Esophagus (tissue), 2 donors: ENCODE data around the gene JARID2. TPM values are rescaled to one million over a fixed set of nuclear protein-coding genes. Genes with fewer than 3 reads are reported as not detected.

Experiments
- H3K27ac ChIP-seq, 2 donors: one replicate each; pipeline ENCODE4 v1.5.1; 2013; ENCODE audit warnings: low read depth in 2 of 2, mild to moderate bottlenecking in 2 of 2, inconsistent platforms in 1 of 2, low read length in 1 of 2, moderate library complexity in 1 of 2
- H3K27me3 ChIP-seq, 2 donors: one replicate each; pipeline ENCODE4 v1.6.1; 2013; ENCODE audit warnings: low read length in 2 of 2, control low read depth in 1 of 2, mild to moderate bottlenecking in 1 of 2; ENCODE audit not compliant: insufficient read depth in 2 of 2, control insufficient read depth in 1 of 2
- H3K36me3 ChIP-seq, 2 donors: one replicate each; pipeline ENCODE4 v1.6.1; 2013; ENCODE audit warnings: low read length in 1 of 2; ENCODE audit not compliant: control insufficient read depth in 2 of 2, insufficient read depth in 2 of 2
- H3K4me1 ChIP-seq, 2 donors: one replicate each; pipeline ENCODE4 v1.6.1; 2013; ENCODE audit warnings: low read length in 1 of 2; ENCODE audit not compliant: control insufficient read depth in 2 of 2, insufficient read depth in 2 of 2
- H3K4me3 ChIP-seq, 2 donors: one replicate each; pipeline ENCODE4 v1.5.1; 2013; ENCODE audit warnings: low read length in 2 of 2, mild to moderate bottlenecking in 2 of 2, low read depth in 1 of 2, moderate library complexity in 1 of 2
- H3K9me3 ChIP-seq, 2 donors: one replicate each; pipeline ENCODE4 v1.6.1; 2013; ENCODE audit warnings: mild to moderate bottlenecking in 2 of 2, low read depth in 1 of 2, low read length in 1 of 2, moderate library complexity in 1 of 2; ENCODE audit not compliant: control insufficient read depth in 2 of 2, insufficient read depth in 1 of 2
- WGBS, 2 donors: extraction: QIAGEN DNeasy Blood & Tissue Kit; methylation state at CpG; one replicate each; pipeline ENCODE4 v1.1.7; 2013; 5-methylcytosine and 5-hydroxymethylcytosine counted together
- polyA plus RNA-seq, 2 donors: library from polyadenylated mRNA; stranded (reverse); fragments of 200-250 nt; gene quantifications; one replicate each; pipeline ENCODE4 v1.2.3, GENCODE V29; 2013
- donor health status: healthy with polysubstance abuse.
- donor health status: Bipolar disorder and iron deficiency.

Gene JARID2
- polyA plus RNA-seq, 2 donors: 7.9 to 8.3 TPM

GRCh38 chr6:15263780-15264374 is 18.0 kb downstream of the JARID2 start:
- whole genome bisulfite sequencing, 2 donors: 91 to 93% methylated on average over 13 of the region's 13 CpGs
- Histone ChIP-seq H3K9me3 (no peaks in the 10 kb centered on the region), H3K36me3 (no peaks in the 10 kb centered on the region), H3K4me1 (peaks cover 6 to 9% of the 10 kb centered on the region in 2 donors), H3K27ac (no peak overlapping the region), H3K27me3 (no peaks in the 10 kb centered on the region), H3K4me3 (no peak overlapping the region)

DNA sequence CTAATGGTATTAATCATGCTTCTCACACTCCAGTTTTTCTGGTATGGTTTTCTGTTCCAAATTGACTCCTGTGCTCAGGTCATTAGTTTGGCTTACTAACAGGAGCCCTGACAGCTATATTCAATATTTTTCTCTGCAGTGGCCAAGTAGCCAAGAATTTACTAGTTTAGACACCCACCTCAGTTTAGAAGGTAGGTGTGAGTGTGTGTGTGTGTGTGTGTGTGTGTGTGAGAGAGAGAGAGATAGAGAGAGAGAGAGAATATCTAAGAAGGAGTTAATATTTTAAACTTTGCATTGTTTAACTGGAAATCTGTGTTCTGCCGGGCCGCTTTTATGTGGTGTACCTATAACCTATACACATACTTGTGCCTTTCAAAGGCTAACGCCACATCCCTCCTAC is 18.5 kb downstream of the JARID2 start:
- Histone ChIP-seq H3K27me3 (no peaks in the 10 kb centered on the region), H3K4me1 (peaks cover 6 to 9% of the 10 kb centered on the region in 2 donors), H3K36me3 (no peaks in the 10 kb centered on the region), H3K4me3 (no peak overlapping the region), H3K9me3 (no peaks in the 10 kb centered on the region), H3K27ac (no peak overlapping the region)
- WGBS, 2 donors: 71 to 77% methylated on average over 3 of the region's 3 CpGs

DNA sequence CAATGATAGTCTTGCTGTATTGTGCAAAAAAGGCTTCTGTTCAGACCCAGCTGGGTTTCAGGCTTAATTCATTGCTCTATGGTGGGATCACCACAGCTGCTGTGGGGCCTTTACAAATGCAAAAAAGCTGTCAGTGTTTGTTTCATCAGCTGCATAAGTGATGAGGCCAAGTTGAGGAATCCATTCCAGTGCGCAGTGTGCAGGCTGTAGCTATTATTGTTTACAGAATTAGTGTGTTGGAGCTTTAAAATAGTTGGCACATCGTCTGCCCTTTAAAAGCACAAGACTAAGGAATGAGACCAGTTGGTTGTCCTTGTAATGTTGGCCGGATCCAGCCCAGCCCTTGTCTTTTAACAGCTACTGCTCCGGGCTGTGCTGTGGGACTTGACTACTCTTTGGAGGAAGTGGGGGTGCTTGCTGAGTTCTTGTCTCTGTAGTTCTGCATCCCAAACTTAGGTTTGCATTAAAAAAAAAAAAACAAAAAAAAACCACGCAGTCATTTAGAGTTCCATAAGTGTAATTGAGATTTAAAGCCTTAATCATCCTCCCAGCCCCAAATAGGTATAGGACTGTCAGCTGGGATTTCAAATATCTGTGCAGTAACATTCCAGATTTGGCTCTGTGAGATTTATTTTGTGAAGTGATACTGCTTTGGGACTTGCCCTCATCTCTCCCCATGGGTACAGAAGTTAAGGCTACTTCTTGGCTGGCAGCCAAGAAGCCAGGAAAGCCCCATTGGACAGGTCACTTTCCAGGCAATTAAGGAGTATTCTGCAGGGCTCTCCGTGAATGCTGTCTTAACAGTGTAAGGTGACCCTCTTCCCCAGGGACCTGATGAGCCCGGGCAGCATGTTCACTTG is 19.3 kb downstream of the JARID2 start:
- Histone ChIP-seq H3K4me3 (no peak overlapping the region), H3K27ac (peak overlapping the region in 1 of 2 donors; percentile 48), H3K36me3 (no peaks in the 10 kb centered on the region), H3K27me3 (no peaks in the 10 kb centered on the region), H3K9me3 (no peaks in the 10 kb centered on the region), H3K4me1 (peaks cover 6 to 11% of the 10 kb centered on the region in 2 donors)
- 46 to 53% methylated on average over 7 of the region's 7 CpGs for WGBS, 2 donors

- Histone ChIP-seq H3K27me3 (no peaks in the 10 kb centered on the region), H3K9me3 (no peaks in the 10 kb centered on the region), H3K4me1 (peaks cover 6 to 11% of the 10 kb centered on the region in 2 donors), H3K4me3 (no peak overlapping the region), H3K27ac (peak overlapping the region in 1 of 2 donors; percentile 48), H3K36me3 (no peaks in the 10 kb centered on the region)
- 49 to 56% methylated on average over 5 of the region's 5 CpGs for WGBS, 2 donors
These were observed 19.9 kb downstream of the JARID2 start for GRCh38 chr6:15265787-15266186.

DNA sequence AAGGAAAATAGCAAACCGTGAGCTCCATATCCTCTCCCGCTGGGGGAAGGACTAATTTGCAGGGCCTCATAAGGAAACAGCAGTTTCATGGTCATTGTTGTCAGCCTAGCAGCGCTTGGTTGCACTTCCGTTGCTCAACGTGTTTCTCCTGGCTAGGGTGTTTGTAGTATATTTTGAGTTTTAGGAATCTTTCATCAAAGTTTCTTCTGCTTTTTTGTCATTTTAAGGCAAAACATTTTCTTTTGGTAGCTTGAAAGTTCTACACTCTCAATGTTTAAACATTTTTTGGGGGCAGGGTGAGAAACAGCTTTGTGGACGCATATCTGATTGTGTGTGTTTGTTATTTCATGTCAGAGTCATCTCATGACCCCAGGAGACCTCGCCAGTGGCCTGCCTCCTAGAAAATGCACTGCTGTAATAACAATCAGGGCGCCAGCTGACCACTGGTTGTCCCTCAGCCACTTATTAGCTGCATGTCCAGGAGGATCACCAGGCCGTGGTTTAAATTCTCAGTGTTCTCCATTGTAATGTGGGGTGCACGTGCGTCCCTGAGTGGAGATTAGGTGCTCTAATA is 20.6 kb downstream of the JARID2 start:
- Histone ChIP-seq H3K27ac (no peak overlapping the region), H3K4me3 (no peak overlapping the region), H3K4me1 (peaks cover 6 to 11% of the 10 kb centered on the region in 2 donors), H3K9me3 (no peaks in the 10 kb centered on the region), H3K27me3 (no peaks in the 10 kb centered on the region), H3K36me3 (no peaks in the 10 kb centered on the region)
- WGBS, 2 donors: 68 to 76% methylated on average over 11 of the region's 11 CpGs

DNA sequence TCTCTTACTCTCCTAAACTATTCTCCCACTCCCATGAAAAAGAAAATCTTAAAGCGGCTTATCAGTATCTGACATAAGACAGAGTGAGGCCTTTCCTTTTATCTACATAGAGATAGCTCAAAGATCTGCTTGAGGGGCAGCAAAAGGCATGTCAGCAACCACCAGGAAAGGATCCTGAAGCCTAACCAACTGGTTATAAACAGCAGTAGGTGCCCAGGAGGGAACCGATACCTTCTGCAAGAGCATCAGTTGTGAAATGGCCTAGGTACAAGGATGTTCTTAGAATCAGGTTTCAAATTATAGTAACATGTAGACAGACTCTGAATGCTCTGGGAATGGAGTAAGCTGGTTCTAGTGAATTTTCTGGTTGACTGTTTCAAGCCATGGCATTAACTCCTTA is 21.4 kb downstream of the JARID2 start:
- Histone ChIP-seq H3K36me3 (no peaks in the 10 kb centered on the region), H3K27me3 (no peaks in the 10 kb centered on the region), H3K4me3 (no peak overlapping the region), H3K9me3 (no peaks in the 10 kb centered on the region), H3K27ac (no peak overlapping the region), H3K4me1 (peaks cover 6 to 11% of the 10 kb centered on the region in 2 donors)
- WGBS, 2 donors: 95% methylated on average over 2 of the region's 2 CpGs

GRCh38 chr6:15268137-15268908 is 22.5 kb downstream of the JARID2 start:
- peaks cover 6 to 8% of the 10 kb centered on the region in 2 donors for H3K4me1 ChIP-seq
- no peaks in the 10 kb centered on the region for H3K27me3 ChIP-seq
- no peak overlapping the region for H3K4me3 ChIP-seq
- 49 to 54% methylated on average over 10 of the region's 10 CpGs for WGBS, 2 donors
- H3K27ac ChIP-seq: peak overlapping the region; percentile 46 to 53
- no peaks in the 10 kb centered on the region for H3K9me3 ChIP-seq
- H3K36me3 ChIP-seq: no peaks in the 10 kb centered on the region

GRCh38 chr6:15269011-15269410 is 23.1 kb downstream of the JARID2 start:
- WGBS, 2 donors: 65 to 73% methylated on average over 4 of the region's 4 CpGs
- Histone ChIP-seq H3K4me1 (peaks cover 6 to 8% of the 10 kb centered on the region in 2 donors), H3K27me3 (no peaks in the 10 kb centered on the region), H3K36me3 (no peaks in the 10 kb centered on the region), H3K27ac (peak overlapping the region in 1 of 2 donors; percentile 46), H3K9me3 (no peaks in the 10 kb centered on the region), H3K4me3 (no peak overlapping the region)

DNA sequence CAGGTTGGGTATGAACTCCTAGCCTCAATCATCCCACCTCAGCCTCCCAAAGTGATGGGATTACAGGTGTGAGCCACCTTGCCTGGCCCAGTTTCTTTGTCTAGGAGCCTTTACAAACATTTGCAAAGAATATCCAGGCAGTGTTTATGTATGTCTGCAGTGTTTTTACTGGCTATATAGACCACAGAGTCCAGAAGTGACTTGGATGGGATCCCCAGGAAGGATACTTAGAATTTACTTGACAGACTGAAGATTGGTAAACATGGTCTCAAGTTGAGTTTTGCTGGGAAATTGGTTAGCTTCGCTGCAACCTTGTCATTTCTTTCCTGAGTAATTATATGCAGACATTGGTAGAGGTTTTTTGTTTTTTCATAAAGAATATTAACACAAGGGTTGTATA is 23.8 kb downstream of the JARID2 start:
- Histone ChIP-seq H3K36me3 (no peaks in the 10 kb centered on the region), H3K4me3 (no peak overlapping the region), H3K27ac (no peak overlapping the region), H3K27me3 (no peaks in the 10 kb centered on the region), H3K4me1 (peaks cover 6 to 8% of the 10 kb centered on the region in 2 donors), H3K9me3 (no peaks in the 10 kb centered on the region)
- WGBS, 2 donors: 85 to 88% methylated on average over 1 of the region's 1 CpG
